A549 (cell line): ENCODE results near the gene LEMD1. TPM values are rescaled to one million over a fixed set of nuclear protein-coding genes. Genes with fewer than 3 reads are reported as not detected.

Experiments
- ATAC-seq, 2 experiments: fragments of 200-7000 bp in 1 of 2; fragments of >200 bp in 1 of 2; cut with Nextera tagmentation in 1 of 2; cut with Tn5 transposase in 1 of 2; 3 replicates each; pipeline versions ENCODE4 v1.8.0 to v1.9.1; 2018 to 2020; ENCODE audit warnings: mild to moderate bottlenecking in 1 of 2, moderate library complexity in 1 of 2
- CTCF ChIA-PET: fragments of 300-600 bp; sonication (Branson Sonifier 250); formaldehyde crosslinking; extraction: SDS; loops from one replicate; lab custom pipeline; 2021; ENCODE audit warnings: antibody characterized with exemption, inconsistent platforms; lab: Yijun Ruan, JAX
- POLR2A ChIA-PET: fragments of 350-600 bp; formaldehyde crosslinking; extraction: SDS; loops from one replicate; lab custom pipeline; 2021; ENCODE audit warnings: antibody characterized with exemption, inconsistent platforms; lab: Yijun Ruan, JAX
- DNase-seq, 2 experiments: peaks; one replicate each; pipeline versions ENCODE4 v3.0.0 to v3.0.0-alpha.2; 2011 to 2016; ENCODE audit warnings: low read depth in 1 of 2, low spot score in 1 of 2
- FAIRE-seq: peaks from 2 replicates; lab custom pipeline; 2011; peaks lifted over from hg19 to GRCh38; lab: Jason Lieb, UNC
- H3K27ac ChIP-seq, 2 experiments: fragments of >200 bp; sonication (Bioruptor Twin); formaldehyde crosslinking; 3 replicates each; pipeline ENCODE4 v1.5.1; 2016 to 2017
- H3K4me1 ChIP-seq: fragments of >200 bp; sonication (Bioruptor Twin); formaldehyde crosslinking; 3 replicates; pipeline ENCODE4 v1.6.1; 2016
- H3K4me2 ChIP-seq: fragments of >200 bp; sonication (Bioruptor Twin); formaldehyde crosslinking; 3 replicates; pipeline ENCODE4 v1.6.1; 2016
- H3K4me3 ChIP-seq: fragments of >200 bp; sonication (Bioruptor Twin); formaldehyde crosslinking; 3 replicates; pipeline ENCODE4 v1.5.1; 2016
- H3K9me3 ChIP-seq: fragments of >200 bp; sonication (Bioruptor Twin); formaldehyde crosslinking; 3 replicates; pipeline ENCODE4 v1.6.1; 2016
- BHLHE40 ChIP-seq: IDR thresholded peaks from 2 replicates; pipeline ENCODE4 v1.6.1; 2012; ENCODE audit warnings: low read depth, low read length, inconsistent platforms
- CBX2 ChIP-seq: fragments of 200-600 bp; sonication (generic); IDR thresholded peaks from 2 replicates; pipeline ENCODE4 v1.6.1; 2016; ENCODE audit warnings: low read depth, mild to moderate bottlenecking, borderline replicate concordance
- CBX8 ChIP-seq: fragments of 200-600 bp; sonication (generic); IDR thresholded peaks from 2 replicates; pipeline ENCODE4 v1.6.1; 2016
- CHD4 ChIP-seq: fragments of 200-600 bp; sonication (generic); IDR thresholded peaks from 2 replicates; pipeline ENCODE4 v1.6.1; 2016; ENCODE audit warnings: antibody characterized with exemption, mild to moderate bottlenecking, borderline replicate concordance
- CTCF ChIP-seq: fragments of >200 bp; sonication (Bioruptor Twin); formaldehyde crosslinking; IDR thresholded peaks from 3 replicates; pipeline ENCODE4 v1.5.1; 2016
- EHF ChIP-seq: fragments of 250-450 bp; sonication (Bioruptor Pico); IDR thresholded peaks from 2 replicates; pipeline ENCODE4 v1.5.0; 2020; ENCODE audit warnings: mild to moderate bottlenecking
- FOXS1 ChIP-seq: fragments of 250-450 bp; sonication (Bioruptor Pico); IDR thresholded peaks from 2 replicates; pipeline ENCODE4 v1.5.0; 2020; ENCODE audit warnings: mild to moderate bottlenecking, moderate library complexity
- KDM5A ChIP-seq: fragments of 200-600 bp; sonication (generic); IDR thresholded peaks from 2 replicates; pipeline ENCODE4 v1.6.1; 2016; ENCODE audit warnings: antibody characterized with exemption, mild to moderate bottlenecking
- MAX ChIP-seq: IDR thresholded peaks from 2 replicates; pipeline ENCODE4 v1.6.1; 2012
- MAZ ChIP-seq: fragments of 150-350 bp; IDR thresholded peaks from 2 replicates; pipeline ENCODE4 v1.6.1; 2014; ENCODE audit warnings: antibody characterized with exemption, low read depth, low read length, borderline replicate concordance
- POLR2A ChIP-seq: IDR thresholded peaks from 2 replicates; pipeline ENCODE4 v1.6.1; 2012; ENCODE audit warnings: mild to moderate bottlenecking, low read length
- RAD21 ChIP-seq, 2 experiments: fragments of >200 bp in 1 of 2; sonication (Bioruptor Twin) in 1 of 2; formaldehyde crosslinking in 1 of 2; IDR thresholded peaks in 1 of 2; conservative IDR thresholded peaks in 1 of 2; 2 replicates in 1 of 2; 3 replicates in 1 of 2; pipeline ENCODE4 v1.6.1; 2012 to 2018; ENCODE audit warnings: inconsistent platforms in 1 of 2
- REST ChIP-seq: fragments of 200-600 bp; sonication (generic); IDR thresholded peaks from 2 replicates; pipeline ENCODE4 v1.6.1; 2016; ENCODE audit warnings: antibody characterized with exemption, mild to moderate bottlenecking, moderate library complexity
- SMC3 ChIP-seq: fragments of >200 bp; sonication (Bioruptor Twin); formaldehyde crosslinking; IDR thresholded peaks from 3 replicates; pipeline ENCODE4 v1.6.1; 2018; ENCODE audit warnings: inconsistent platforms
- TP53 ChIP-seq: fragments of 250-450 bp; sonication (Bioruptor Pico); IDR thresholded peaks from 2 replicates; pipeline ENCODE4 v1.5.0; 2021; ENCODE audit warnings: mild to moderate bottlenecking, moderate library complexity
- USF2 ChIP-seq: fragments of 450-650 bp; IDR thresholded peaks from 2 replicates; pipeline ENCODE4 v1.6.1; 2014; ENCODE audit warnings: antibody characterized with exemption
- ZFP36 ChIP-seq: fragments of 450-650 bp; IDR thresholded peaks from 2 replicates; pipeline ENCODE4 v1.6.1; 2014; ENCODE audit warnings: borderline replicate concordance; ENCODE audit not compliant: partially characterized antibody
- WGBS: methylation state at CpG from one replicate; pipeline ENCODE4 v1.1.6; 2017; ENCODE audit errors: missing lambda C conversion rate; 5-methylcytosine and 5-hydroxymethylcytosine counted together
- polyA plus RNA-seq, 4 experiments: library from polyadenylated mRNA; depleted of rRNA in 3 of 4; stranded (reverse); fragments of >200 nt; fragmentation: RNase III in 1 of 4; extraction: RNeasy Plus Mini Kit Qiagen cat#74134 plus additional on column Dnase treatment in 1 of 4; gene quantifications; 2 replicates in 3 of 4; 3 replicates in 1 of 4; pipeline ENCODE4 v1.2.3, GENCODE V29; 2011 to 2017

LEMD1 gene
- polyA plus RNA-seq, 2 of the 4 experiments (the other 2 are of a cell fraction): 0.14 to 0.18 TPM

- peak; percentile 44 to 60 for DNase-seq
- peak overlapping the region; percentile 86 for H3K4me2 ChIP-seq
- ChIA-PET CTCF (interaction anchor here (0.6 to 12.8 kb wide), 56 partner anchors 12 to 232 kb away, joined by 3 to 146 read pairs (median 6); partner anchors contain the start of genes BLACAT1, KLHDC8A and LEMD1), POLR2A (interaction anchor here (1.2 kb wide), 1 partner anchor 76 kb away, joined by 3 read pairs; no protein-coding TSS in a partner anchor)
- ATAC-seq: peak; percentile 79 to 88
- 0 out of 2 replicates have a peak, but pooled peaks have one; percentile 23 for TF ChIP-seq MAX
- no peak for TF ChIP-seq CBX2
- TF ChIP-seq EHF (CRISPR knock-in tag): no peak
- peak; percentile 79 to 88 for TF ChIP-seq RAD21 (conservative IDR thresholded peaks at IDR 0.05 in 1 of 2, IDR thresholded peaks at IDR 0.05 in 1 of 2)
- TF ChIP-seq REST: no peak
- TF ChIP-seq CTCF: peak; percentile 99
- TF ChIP-seq ZFP36: no peak
- peak; percentile 89 for TF ChIP-seq SMC3
- peak overlapping the region; percentile 48 for H3K4me3 ChIP-seq
- peak overlapping the region; percentile 72 to 80 for H3K27ac ChIP-seq
- no peak for FAIRE-seq
- 5% methylated on average over 31 of the region's 32 CpGs for WGBS
- H3K4me1 ChIP-seq: 0 out of 3 replicates have a peak, but pooled peaks cover 2% of the 10 kb centered on the region
- H3K9me3 ChIP-seq: no peaks in the 10 kb centered on the region
Observed at GRCh38 chr1:205430696-205431305, 8.9 kb upstream of the LEMD1 start.

GRCh38 chr1:205429762-205430695 lies 8.2 kb upstream of the LEMD1 start:
- ChIA-PET CTCF (interaction anchor here (0.7 to 12.8 kb wide), 49 partner anchors 11 to 231 kb away, joined by 3 to 146 read pairs (median 6); partner anchors contain the start of genes BLACAT1, KLHDC8A and LEMD1), POLR2A (interaction anchor here (1.2 kb wide), 1 partner anchor 75 kb away, joined by 3 read pairs; no protein-coding TSS in a partner anchor)
- Histone ChIP-seq H3K4me2 (peak overlapping the region; percentile 86), H3K4me3 (peak overlapping the region; percentile 48), H3K4me1 (0 out of 3 replicates have a peak, but pooled peaks cover 2% of the 10 kb centered on the region), H3K9me3 (no peaks in the 10 kb centered on the region), H3K27ac (peak overlapping the region; percentile 72 to 80)
- WGBS: 61% methylated on average over 29 of the region's 29 CpGs
- DNase-seq: no peak
- TF ChIP-seq USF2: no peak
- no peak for TF ChIP-seq CHD4
- no peak for TF ChIP-seq KDM5A
- no peak for TF ChIP-seq MAZ
- TF ChIP-seq TP53: no peak
- TF ChIP-seq BHLHE40: no peak
- no peak for TF ChIP-seq POLR2A
- TF ChIP-seq CBX8: no peak
- TF ChIP-seq FOXS1 (CRISPR knock-in tag): no peak
- ATAC-seq: peak; percentile 11 to 31; a peak in 4 of 6 replicates
- FAIRE-seq: no peak
